Lower lobe of right lung (tissue), 2 donors: ENCODE data around the gene KLHDC7A. TPM values are rescaled to one million over a fixed set of nuclear protein-coding genes. Genes with fewer than 3 reads are reported as not detected.

ENCODE experiments used
- ATAC-seq, 2 donors: fragments of 200-7000 bp; cut with Tn5 transposase; one replicate each; pipeline ENCODE4 v1.9.1; 2020 to 2022; ENCODE audit warnings: mild to moderate bottlenecking in 2 of 2, moderate library complexity in 2 of 2
- DNase-seq: peaks from one replicate; pipeline ENCODE4 v3.0.0-alpha.2; 2020
- H3K27ac ChIP-seq: fragments of 200-600 bp; one replicate; pipeline ENCODE4 v1.8.0; 2022
- H3K27me3 ChIP-seq: fragments of 200-600 bp; one replicate; pipeline ENCODE4 v1.8.0; 2022; ENCODE audit warnings: low read depth
- H3K36me3 ChIP-seq: fragments of 200-600 bp; one replicate; pipeline ENCODE4 v1.8.0; 2022; ENCODE audit warnings: mild to moderate bottlenecking
- H3K4me1 ChIP-seq: fragments of 200-600 bp; one replicate; pipeline ENCODE4 v1.8.0; 2022
- H3K4me3 ChIP-seq: fragments of 200-600 bp; one replicate; pipeline ENCODE4 v1.8.0; 2022; ENCODE audit warnings: mild to moderate bottlenecking
- H3K9me3 ChIP-seq: fragments of 200-600 bp; one replicate; pipeline ENCODE4 v1.8.0; 2022
- CTCF ChIP-seq: fragments of 200-600 bp; IDR thresholded peaks from one replicate; pipeline ENCODE4 v1.8.0; 2022; ENCODE audit warnings: antibody characterized with exemption, mild to moderate bottlenecking
- intact Hi-C: fragments of 100-400 bp; cut with DNase I; formaldehyde crosslinking; loops from one replicate; pipeline ENCODE4 v1.11.0; 2022
- total RNA-seq: library from RNA; stranded (reverse); fragmentation: NEBNext Ultra II Directional; extraction: Animal tissue kit (Norgen Biotek cat#: 25700); gene quantifications from one replicate; pipeline ENCODE4 v1.2.1, GENCODE V29; 2021
- donor health status: DM: no; HTN: yes; CAD: no; lungs with severe emphysema.

The KLHDC7A gene
- total RNA-seq, 1 donor from 2014 or later = 1.1 TPM

GRCh38 chr1:18533259-18533658, 52.5 kb downstream of the KLHDC7A start:
- no peaks in the 10 kb centered on the region for H3K4me1 ChIP-seq
- no peaks in the 10 kb centered on the region for H3K36me3 ChIP-seq
- ATAC-seq = no peak
- H3K9me3 ChIP-seq = no peaks in the 10 kb centered on the region
- DNase-seq = no peak
- intact Hi-C loops = no loop called here
- no peak overlapping the region for H3K27ac ChIP-seq
- no peak overlapping the region for H3K4me3 ChIP-seq
- H3K27me3 ChIP-seq = peaks cover 10% of the 10 kb centered on the region
- no peak for TF ChIP-seq CTCF

- Histone ChIP-seq H3K4me1 (no peaks in the 10 kb centered on the region), H3K9me3 (no peaks in the 10 kb centered on the region), H3K36me3 (no peaks in the 10 kb centered on the region), H3K27me3 (peaks cover 10% of the 10 kb centered on the region), H3K27ac (no peak overlapping the region), H3K4me3 (no peak overlapping the region)
- no peak for DNase-seq
- intact Hi-C loops = no loop called here
- no peak for TF ChIP-seq CTCF
- ATAC-seq = no peak
Observed at GRCh38 chr1:18534810-18535205, 54.1 kb downstream of the KLHDC7A start.

Other genes starting within 250 kb of the KLHDC7A start
- not detected for gene PAX7, start 149.9 kb downstream of the KLHDC7A start, total RNA-seq